HepG2 (cell line): ENCODE data around the gene KAZN. TPM values are rescaled to one million over a fixed set of nuclear protein-coding genes. Genes with fewer than 3 reads are reported as not detected.

Experiments used
- ATF7-NPFF ChIP-seq: sonication (generic); formaldehyde crosslinking; IDR thresholded peaks from 2 replicates; pipeline ENCODE4 v1.8.1; 2023; ENCODE audit warnings: mild to moderate bottlenecking, low read depth, missing genetic modification reagents, moderate library complexity
- CBX1 ChIP-seq: IDR thresholded peaks from one replicate; pipeline ENCODE4 v1.6.1; 2016; ENCODE audit warnings: antibody characterized with exemption, low read depth
- CC2D1A ChIP-seq: sonication (generic); formaldehyde crosslinking; IDR thresholded peaks from 2 replicates; pipeline ENCODE4 v1.8.1; 2023; ENCODE audit warnings: mild to moderate bottlenecking, missing genetic modification reagents
- HDAC1 ChIP-seq: sonication (generic); formaldehyde crosslinking; IDR thresholded peaks from 2 replicates; pipeline ENCODE4 v1.5.1; 2020; ENCODE audit warnings: mild to moderate bottlenecking, missing genetic modification reagents
- HNRNPLL ChIP-seq: fragments of 200-400 bp; formaldehyde crosslinking; IDR thresholded peaks from 2 replicates; pipeline ENCODE4 v1.6.1; 2017; ENCODE audit warnings: mild to moderate bottlenecking, low read depth, low read length; ENCODE audit not compliant: poor library complexity, severe bottlenecking
- KDM4B ChIP-seq: sonication (generic); formaldehyde crosslinking; IDR thresholded peaks from 2 replicates; pipeline ENCODE4 v1.4.0; 2020; ENCODE audit warnings: missing genetic modification reagents
- MYC ChIP-seq: sonication (generic); formaldehyde crosslinking; IDR thresholded peaks from 2 replicates; pipeline ENCODE4 v1.9.0; 2021; ENCODE audit warnings: missing genetic modification reagents, borderline replicate concordance
- PHF20 ChIP-seq: sonication (generic); formaldehyde crosslinking; IDR thresholded peaks from 2 replicates; pipeline ENCODE4 v1.5.0; 2020; ENCODE audit warnings: mild to moderate bottlenecking, missing genetic modification reagents
- SAFB2 ChIP-seq: sonication (generic); formaldehyde crosslinking; IDR thresholded peaks from 2 replicates; pipeline ENCODE4 v1.5.1; 2020; ENCODE audit warnings: missing genetic modification reagents, low read depth, mild to moderate bottlenecking, borderline replicate concordance
- SETDB1 ChIP-seq: sonication (generic); formaldehyde crosslinking; IDR thresholded peaks from 2 replicates; pipeline ENCODE4 v1.5.1; 2020; ENCODE audit warnings: missing genetic modification reagents, mild to moderate bottlenecking, borderline replicate concordance
- STAG1 ChIP-seq: sonication (generic); formaldehyde crosslinking; IDR thresholded peaks from 2 replicates; pipeline ENCODE4 v1.4.0; 2020; ENCODE audit warnings: missing genetic modification reagents
- ZNF547 ChIP-seq: sonication (generic); formaldehyde crosslinking; IDR thresholded peaks from 2 replicates; pipeline ENCODE4 v1.5.1; 2020; ENCODE audit warnings: mild to moderate bottlenecking, missing genetic modification reagents
- ZNF713 ChIP-seq: sonication (generic); formaldehyde crosslinking; IDR thresholded peaks from 2 replicates; pipeline ENCODE4 v1.4.0; 2020; ENCODE audit warnings: mild to moderate bottlenecking, missing genetic modification reagents
- polyA plus RNA-seq, 8 experiments: library from polyadenylated mRNA; depleted of rRNA in 3 of 8; stranded (reverse) in 7 of 8; unstranded in 1 of 8; fragments of >200 nt; fragmentation: Illumina TruSeq in 4 of 8; extraction: Trizol in 4 of 8; gene quantifications; 2 replicates each; pipeline versions ENCODE4 v1.2.1 to v1.2.3, GENCODE V29; 2011 to 2016; ENCODE audit warnings: low read depth in 4 of 8, missing spikeins in 1 of 8, mixed read lengths in 1 of 8; ENCODE audit not compliant: insufficient read depth in 1 of 8
- total RNA-seq, 5 experiments: library from RNA; depleted of rRNA; stranded (reverse); fragments of >200 nt; fragmentation: Illumina TruSeq; extraction: Trizol; gene quantifications; 2 replicates each; pipeline ENCODE4 v1.2.3, GENCODE V29; 2016; ENCODE audit warnings: low read depth in 1 of 5
- TF ChIP-seq, protein P1 (sequence below): sonication (generic); formaldehyde crosslinking; IDR thresholded peaks from 2 replicates; pipeline ENCODE4 v1.5.0; 2020; ENCODE audit warnings: mild to moderate bottlenecking, missing genetic modification reagents, borderline replicate concordance
- TF ChIP-seq, protein P2 (sequence below): sonication (generic); formaldehyde crosslinking; IDR thresholded peaks from 2 replicates; pipeline ENCODE4 v1.5.0; 2020; ENCODE audit warnings: missing genetic modification reagents
- TF ChIP-seq, protein P3 (sequence below): sonication (generic); formaldehyde crosslinking; IDR thresholded peaks from 2 replicates; pipeline ENCODE4 v1.5.1; 2020; ENCODE audit warnings: mild to moderate bottlenecking, missing genetic modification reagents, moderate library complexity
- TF ChIP-seq, protein P4 (sequence below): sonication (generic); formaldehyde crosslinking; IDR thresholded peaks from 2 replicates; pipeline ENCODE4 v1.4.0; 2020; ENCODE audit warnings: mild to moderate bottlenecking, missing genetic modification reagents

Gene KAZN
- total and polyA plus RNA-seq, 2 of the 13 experiments (the other 11 are each of a cell fraction or from before 2014, with no cell fraction given), result 10.4 to 13.5 TPM

DNA sequence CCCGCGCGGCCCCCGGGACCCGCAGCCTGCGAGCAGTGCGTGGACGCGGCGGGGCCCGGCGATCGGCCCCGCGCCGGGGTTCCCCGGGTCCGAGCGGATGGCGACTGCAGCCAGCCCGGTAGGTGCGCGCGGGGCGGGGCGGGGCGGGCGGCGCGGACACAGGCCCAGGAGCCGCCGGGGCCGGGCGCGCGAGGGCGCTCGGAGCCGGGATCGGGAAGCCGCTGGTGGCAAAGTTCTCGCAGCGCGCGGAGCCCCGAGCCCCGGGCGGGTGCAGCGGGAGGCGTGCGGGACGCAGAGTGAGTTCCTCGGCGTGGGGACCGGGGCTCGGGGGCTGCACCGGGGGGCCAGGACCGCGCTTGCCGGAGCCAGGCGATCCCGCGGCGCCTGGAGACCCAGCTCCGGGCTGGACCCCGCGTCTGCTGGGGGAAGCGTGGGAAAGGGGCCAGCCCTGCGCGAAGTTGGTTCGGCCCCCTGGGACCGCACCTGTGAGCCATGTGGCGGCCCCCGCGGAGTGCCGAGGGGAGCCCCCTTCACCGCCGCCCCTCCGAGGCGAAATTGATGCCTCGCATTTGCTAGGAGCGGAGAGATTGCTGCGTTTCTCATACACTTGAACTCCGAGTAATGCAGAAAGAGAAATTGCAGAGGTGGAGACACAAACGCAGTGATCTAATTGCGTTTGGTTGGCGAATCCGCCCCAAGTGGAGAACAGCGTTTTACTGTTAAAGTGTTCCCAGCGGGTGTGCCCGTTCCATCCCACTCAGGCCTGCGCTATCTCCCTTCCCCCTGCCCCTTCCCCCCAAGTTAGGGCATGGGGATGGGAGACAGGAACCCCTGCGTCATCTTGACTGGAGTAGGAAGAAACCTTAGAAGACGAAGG is 326.2 kb downstream of the KAZN start (continued):
- TF ChIP-seq, protein P1, sequence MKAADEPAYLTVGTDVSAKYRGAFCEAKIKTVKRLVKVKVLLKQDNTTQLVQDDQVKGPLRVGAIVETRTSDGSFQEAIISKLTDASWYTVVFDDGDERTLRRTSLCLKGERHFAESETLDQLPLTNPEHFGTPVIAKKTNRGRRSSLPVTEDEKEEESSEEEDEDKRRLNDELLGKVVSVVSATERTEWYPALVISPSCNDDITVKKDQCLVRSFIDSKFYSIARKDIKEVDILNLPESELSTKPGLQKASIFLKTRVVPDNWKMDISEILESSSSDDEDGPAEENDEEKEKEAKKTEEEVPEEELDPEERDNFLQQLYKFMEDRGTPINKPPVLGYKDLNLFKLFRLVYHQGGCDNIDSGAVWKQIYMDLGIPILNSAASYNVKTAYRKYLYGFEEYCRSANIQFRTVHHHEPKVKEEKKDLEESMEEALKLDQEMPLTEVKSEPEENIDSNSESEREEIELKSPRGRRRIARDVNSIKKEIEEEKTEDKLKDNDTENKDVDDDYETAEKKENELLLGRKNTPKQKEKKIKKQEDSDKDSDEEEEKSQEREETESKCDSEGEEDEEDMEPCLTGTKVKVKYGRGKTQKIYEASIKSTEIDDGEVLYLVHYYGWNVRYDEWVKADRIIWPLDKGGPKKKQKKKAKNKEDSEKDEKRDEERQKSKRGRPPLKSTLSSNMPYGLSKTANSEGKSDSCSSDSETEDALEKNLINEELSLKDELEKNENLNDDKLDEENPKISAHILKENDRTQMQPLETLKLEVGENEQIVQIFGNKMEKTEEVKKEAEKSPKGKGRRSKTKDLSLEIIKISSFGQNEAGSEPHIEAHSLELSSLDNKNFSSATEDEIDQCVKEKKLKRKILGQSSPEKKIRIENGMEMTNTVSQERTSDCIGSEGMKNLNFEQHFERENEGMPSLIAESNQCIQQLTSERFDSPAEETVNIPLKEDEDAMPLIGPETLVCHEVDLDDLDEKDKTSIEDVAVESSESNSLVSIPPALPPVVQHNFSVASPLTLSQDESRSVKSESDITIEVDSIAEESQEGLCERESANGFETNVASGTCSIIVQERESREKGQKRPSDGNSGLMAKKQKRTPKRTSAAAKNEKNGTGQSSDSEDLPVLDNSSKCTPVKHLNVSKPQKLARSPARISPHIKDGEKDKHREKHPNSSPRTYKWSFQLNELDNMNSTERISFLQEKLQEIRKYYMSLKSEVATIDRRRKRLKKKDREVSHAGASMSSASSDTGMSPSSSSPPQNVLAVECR (CRISPR knock-in tag), result peak; percentile 35; the same call in 1 of the 2 replicates
- TF ChIP-seq PHF20 (CRISPR knock-in tag) (no peak), MYC (peak; percentile 39; the same call in 1 of the 2 replicates), ATF7-NPFF (CRISPR knock-in tag) (peak; percentile 43; the same call in 1 of the 2 replicates), CBX1 (no peak), KDM4B (no peak), SAFB2 (CRISPR knock-in tag) (no peak), HNRNPLL (no peak), STAG1 (CRISPR knock-in tag) (peak; percentile 47), CC2D1A (no peak), ZNF547 (CRISPR knock-in tag) (no peak), HDAC1 (CRISPR knock-in tag) (0 out of 2 replicates have a peak, but pooled peaks have one; percentile 22), ZNF713 (CRISPR knock-in tag) (no peak), SETDB1 (no peak)
- TF ChIP-seq, protein P2, sequence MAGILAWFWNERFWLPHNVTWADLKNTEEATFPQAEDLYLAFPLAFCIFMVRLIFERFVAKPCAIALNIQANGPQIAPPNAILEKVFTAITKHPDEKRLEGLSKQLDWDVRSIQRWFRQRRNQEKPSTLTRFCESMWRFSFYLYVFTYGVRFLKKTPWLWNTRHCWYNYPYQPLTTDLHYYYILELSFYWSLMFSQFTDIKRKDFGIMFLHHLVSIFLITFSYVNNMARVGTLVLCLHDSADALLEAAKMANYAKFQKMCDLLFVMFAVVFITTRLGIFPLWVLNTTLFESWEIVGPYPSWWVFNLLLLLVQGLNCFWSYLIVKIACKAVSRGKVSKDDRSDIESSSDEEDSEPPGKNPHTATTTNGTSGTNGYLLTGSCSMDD (CRISPR knock-in tag), result no peak
- TF ChIP-seq, protein P3, sequence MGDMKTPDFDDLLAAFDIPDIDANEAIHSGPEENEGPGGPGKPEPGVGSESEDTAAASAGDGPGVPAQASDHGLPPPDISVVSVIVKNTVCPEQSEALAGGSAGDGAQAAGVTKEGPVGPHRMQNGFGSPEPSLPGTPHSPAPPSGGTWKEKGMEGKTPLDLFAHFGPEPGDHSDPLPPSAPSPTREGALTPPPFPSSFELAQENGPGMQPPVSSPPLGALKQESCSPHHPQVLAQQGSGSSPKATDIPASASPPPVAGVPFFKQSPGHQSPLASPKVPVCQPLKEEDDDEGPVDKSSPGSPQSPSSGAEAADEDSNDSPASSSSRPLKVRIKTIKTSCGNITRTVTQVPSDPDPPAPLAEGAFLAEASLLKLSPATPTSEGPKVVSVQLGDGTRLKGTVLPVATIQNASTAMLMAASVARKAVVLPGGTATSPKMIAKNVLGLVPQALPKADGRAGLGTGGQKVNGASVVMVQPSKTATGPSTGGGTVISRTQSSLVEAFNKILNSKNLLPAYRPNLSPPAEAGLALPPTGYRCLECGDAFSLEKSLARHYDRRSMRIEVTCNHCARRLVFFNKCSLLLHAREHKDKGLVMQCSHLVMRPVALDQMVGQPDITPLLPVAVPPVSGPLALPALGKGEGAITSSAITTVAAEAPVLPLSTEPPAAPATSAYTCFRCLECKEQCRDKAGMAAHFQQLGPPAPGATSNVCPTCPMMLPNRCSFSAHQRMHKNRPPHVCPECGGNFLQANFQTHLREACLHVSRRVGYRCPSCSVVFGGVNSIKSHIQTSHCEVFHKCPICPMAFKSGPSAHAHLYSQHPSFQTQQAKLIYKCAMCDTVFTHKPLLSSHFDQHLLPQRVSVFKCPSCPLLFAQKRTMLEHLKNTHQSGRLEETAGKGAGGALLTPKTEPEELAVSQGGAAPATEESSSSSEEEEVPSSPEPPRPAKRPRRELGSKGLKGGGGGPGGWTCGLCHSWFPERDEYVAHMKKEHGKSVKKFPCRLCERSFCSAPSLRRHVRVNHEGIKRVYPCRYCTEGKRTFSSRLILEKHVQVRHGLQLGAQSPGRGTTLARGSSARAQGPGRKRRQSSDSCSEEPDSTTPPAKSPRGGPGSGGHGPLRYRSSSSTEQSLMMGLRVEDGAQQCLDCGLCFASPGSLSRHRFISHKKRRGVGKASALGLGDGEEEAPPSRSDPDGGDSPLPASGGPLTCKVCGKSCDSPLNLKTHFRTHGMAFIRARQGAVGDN (CRISPR knock-in tag), result peak; percentile 73
- TF ChIP-seq, protein P4, sequence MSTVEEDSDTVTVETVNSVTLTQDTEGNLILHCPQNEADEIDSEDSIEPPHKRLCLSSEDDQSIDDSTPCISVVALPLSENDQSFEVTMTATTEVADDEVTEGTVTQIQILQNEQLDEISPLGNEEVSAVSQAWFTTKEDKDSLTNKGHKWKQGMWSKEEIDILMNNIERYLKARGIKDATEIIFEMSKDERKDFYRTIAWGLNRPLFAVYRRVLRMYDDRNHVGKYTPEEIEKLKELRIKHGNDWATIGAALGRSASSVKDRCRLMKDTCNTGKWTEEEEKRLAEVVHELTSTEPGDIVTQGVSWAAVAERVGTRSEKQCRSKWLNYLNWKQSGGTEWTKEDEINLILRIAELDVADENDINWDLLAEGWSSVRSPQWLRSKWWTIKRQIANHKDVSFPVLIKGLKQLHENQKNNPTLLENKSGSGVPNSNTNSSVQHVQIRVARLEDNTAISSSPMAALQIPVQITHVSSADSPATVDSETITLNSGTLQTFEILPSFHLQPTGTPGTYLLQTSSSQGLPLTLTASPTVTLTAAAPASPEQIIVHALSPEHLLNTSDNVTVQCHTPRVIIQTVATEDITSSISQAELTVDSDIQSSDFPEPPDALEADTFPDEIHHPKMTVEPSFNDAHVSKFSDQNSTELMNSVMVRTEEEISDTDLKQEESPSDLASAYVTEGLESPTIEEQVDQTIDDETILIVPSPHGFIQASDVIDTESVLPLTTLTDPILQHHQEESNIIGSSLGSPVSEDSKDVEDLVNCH (CRISPR knock-in tag), result no peak
